SK-N-SH (cell line): Measurements from ENCODE around the gene CUX1. TPM values are rescaled to one million over a fixed set of nuclear protein-coding genes. Genes with fewer than 3 reads are reported as not detected.

Source experiments
- CTCF ChIA-PET: fragments of 300-600, 350-600 bp; formaldehyde crosslinking; extraction: SDS; loops from one replicate; lab custom pipeline; 2021; lab: Yijun Ruan, JAX
- POLR2A ChIA-PET: fragments of 350-600 bp; sonication (Branson Sonifier 250); formaldehyde crosslinking; extraction: SDS; loops from one replicate; lab custom pipeline; 2020; ENCODE audit warnings: antibody characterized with exemption, inconsistent platforms; lab: Yijun Ruan, JAX
- DNase-seq: peaks from one replicate; pipeline ENCODE4 v3.0.0; 2012
- H2AFZ ChIP-seq: fragments of 200-600 bp; sonication (generic); 2 replicates; pipeline ENCODE4 v1.8.1; 2016; ENCODE audit warnings: antibody characterized with exemption, mild to moderate bottlenecking, low read depth
- H3F3A ChIP-seq: fragments of 200-600 bp; sonication (generic); replicated peaks from 2 replicates; pipeline ENCODE3; 2016; ENCODE audit warnings: antibody characterized with exemption, mild to moderate bottlenecking; ENCODE audit not compliant: insufficient read depth
- H3K27ac ChIP-seq, 2 experiments: fragments of 200-500 bp in 1 of 2; fragments of 200-600 bp in 1 of 2; sonication (Bioruptor generic) in 1 of 2; sonication (generic), shearing (Covaris generic) in 1 of 2; 2 replicates each; pipeline versions ENCODE4 v1.5.1 to v1.6.1; 2014 to 2016; ENCODE audit warnings: low read depth in 2 of 2, inconsistent platforms in 1 of 2, low read length in 1 of 2, mild to moderate bottlenecking in 1 of 2, mixed read lengths in 1 of 2
- H3K27me3 ChIP-seq: fragments of 200-600 bp; sonication (generic), shearing (Covaris generic); 2 replicates; pipeline ENCODE4 v1.6.1; 2016; ENCODE audit warnings: mixed run types; ENCODE audit not compliant: insufficient read depth
- H3K36me3 ChIP-seq, 2 experiments: fragments of 200-500 bp in 1 of 2; fragments of 200-600 bp in 1 of 2; sonication (Bioruptor generic) in 1 of 2; sonication (generic) in 1 of 2; replicated peaks in 1 of 2; 2 replicates each; pipeline versions ENCODE3 to v1.5.1; 2014 to 2016; ENCODE audit warnings: low read length in 1 of 2, mild to moderate bottlenecking in 1 of 2; ENCODE audit not compliant: insufficient read depth in 2 of 2, control insufficient read depth in 1 of 2
- H3K4me1 ChIP-seq, 2 experiments: fragments of 200-500 bp in 1 of 2; fragments of 200-600 bp in 1 of 2; sonication (Bioruptor generic) in 1 of 2; sonication (generic), shearing (Covaris generic) in 1 of 2; 2 replicates each; pipeline versions ENCODE4 v1.5.1 to v1.6.1; 2014 to 2016; ENCODE audit warnings: low read depth in 1 of 2, low read length in 1 of 2, mixed run types in 1 of 2; ENCODE audit not compliant: insufficient read depth in 2 of 2, control insufficient read depth in 1 of 2
- H3K4me2 ChIP-seq: fragments of 200-600 bp; sonication (generic), shearing (Covaris generic); 2 replicates; pipeline ENCODE4 v1.6.1; 2017; ENCODE audit warnings: mixed run types
- H3K4me3 ChIP-seq, 2 experiments: fragments of 200-500 bp in 1 of 2; fragments of 200-600 bp in 1 of 2; sonication (Bioruptor generic) in 1 of 2; sonication (generic), shearing (Covaris generic) in 1 of 2; 2 replicates each; pipeline versions ENCODE4 v1.5.1 to v1.8.1; 2014 to 2016; ENCODE audit warnings: low read depth in 2 of 2, inconsistent platforms in 1 of 2, low read length in 1 of 2, mild to moderate bottlenecking in 1 of 2, mixed read lengths in 1 of 2, moderate library complexity in 1 of 2
- H3K79me2 ChIP-seq: fragments of 200-600 bp; sonication (generic); 2 replicates; pipeline ENCODE4 v1.8.1; 2017; ENCODE audit warnings: mild to moderate bottlenecking; ENCODE audit not compliant: insufficient read depth
- H3K9ac ChIP-seq: fragments of 200-600 bp; sonication (generic); 2 replicates; pipeline ENCODE4 v1.6.1; 2017; ENCODE audit warnings: mixed run types
- H3K9me2 ChIP-seq: fragments of 200-600 bp; sonication (generic); 2 replicates; pipeline ENCODE4 v1.6.1; 2017; ENCODE audit warnings: mixed run types
- H3K9me3 ChIP-seq: fragments of 200-600 bp; sonication (generic); 2 replicates; pipeline ENCODE4 v1.6.1; 2017; ENCODE audit warnings: mixed run types, mild to moderate bottlenecking, moderate library complexity
- H4K20me1 ChIP-seq: fragments of 200-600 bp; sonication (generic); 2 replicates; pipeline ENCODE4 v1.6.1; 2017; ENCODE audit warnings: mild to moderate bottlenecking, mixed run types; ENCODE audit not compliant: insufficient read depth
- EP300 ChIP-seq, 2 experiments: IDR thresholded peaks; 2 replicates each; pipeline versions ENCODE4 v1.4.0 to v1.6.1; 2012; ENCODE audit warnings: borderline replicate concordance in 1 of 2, low read depth in 1 of 2, low read length in 1 of 2
- EZH2phosphoT487 ChIP-seq: fragments of 200-600 bp; sonication (generic); IDR thresholded peaks from 2 replicates; pipeline ENCODE4 v1.6.1; 2017; ENCODE audit warnings: low read depth, mixed run types, mild to moderate bottlenecking, antibody characterized with exemption, moderate library complexity, borderline replicate concordance
- FOSL2 ChIP-seq: IDR thresholded peaks from 2 replicates; pipeline ENCODE4 v1.4.0; 2012; ENCODE audit warnings: low read depth, mild to moderate bottlenecking, moderate library complexity, borderline replicate concordance
- GATA2 ChIP-seq: sonication (generic); formaldehyde crosslinking; IDR thresholded peaks from 2 replicates; pipeline ENCODE4 v1.5.0; 2020; ENCODE audit warnings: mild to moderate bottlenecking, missing genetic modification reagents
- MEF2A ChIP-seq: IDR thresholded peaks from 2 replicates; pipeline ENCODE4 v1.4.0; 2012; ENCODE audit warnings: low read depth, borderline replicate concordance
- MXI1 ChIP-seq: IDR thresholded peaks from 2 replicates; pipeline ENCODE4 v1.6.1; 2012; ENCODE audit warnings: mild to moderate bottlenecking, low read depth, low read length, improper control_type of control experiment
- POLR2AphosphoS5 ChIP-seq: IDR thresholded peaks from 2 replicates; pipeline ENCODE4 v1.6.1; 2012; ENCODE audit warnings: low read depth, low read length
- RAD21 ChIP-seq: IDR thresholded peaks from 2 replicates; pipeline ENCODE4 v1.6.1; 2012; ENCODE audit warnings: mild to moderate bottlenecking, low read length
- SIN3A ChIP-seq: IDR thresholded peaks from 2 replicates; pipeline ENCODE4 v1.6.1; 2012; ENCODE audit warnings: low read depth, mild to moderate bottlenecking, low read length, moderate library complexity, borderline replicate concordance
- YY1 ChIP-seq: IDR thresholded peaks from 2 replicates; pipeline ENCODE4 v1.4.0; 2012; ENCODE audit warnings: low read depth, mild to moderate bottlenecking
- WGBS: methylation state at CpG from one replicate; pipeline ENCODE4 v1.1.6; 2017; ENCODE audit warnings: low lambda C conversion rate; 5-methylcytosine and 5-hydroxymethylcytosine counted together
- polyA plus RNA-seq, 3 experiments: library from polyadenylated mRNA; depleted of rRNA; stranded (reverse); fragments of >200 nt; gene quantifications; 2 replicates each; pipeline ENCODE4 v1.2.3, GENCODE V29; 2012
- TF ChIP-seq, protein P1 (sequence below): IDR thresholded peaks from 2 replicates; pipeline ENCODE4 v1.6.1; 2012; ENCODE audit warnings: mild to moderate bottlenecking, low read depth, low read length, moderate library complexity
- TF ChIP-seq, protein P2 (sequence below): fragments of 200-600 bp; sonication (generic); IDR thresholded peaks from 2 replicates; pipeline ENCODE4 v1.6.1; 2017; ENCODE audit warnings: antibody characterized with exemption, mild to moderate bottlenecking, moderate library complexity

CUX1 gene
- polyA plus RNA-seq, 1 of the 3 experiments (the other 2 are of a cell fraction), result 68.6 TPM

DNA sequence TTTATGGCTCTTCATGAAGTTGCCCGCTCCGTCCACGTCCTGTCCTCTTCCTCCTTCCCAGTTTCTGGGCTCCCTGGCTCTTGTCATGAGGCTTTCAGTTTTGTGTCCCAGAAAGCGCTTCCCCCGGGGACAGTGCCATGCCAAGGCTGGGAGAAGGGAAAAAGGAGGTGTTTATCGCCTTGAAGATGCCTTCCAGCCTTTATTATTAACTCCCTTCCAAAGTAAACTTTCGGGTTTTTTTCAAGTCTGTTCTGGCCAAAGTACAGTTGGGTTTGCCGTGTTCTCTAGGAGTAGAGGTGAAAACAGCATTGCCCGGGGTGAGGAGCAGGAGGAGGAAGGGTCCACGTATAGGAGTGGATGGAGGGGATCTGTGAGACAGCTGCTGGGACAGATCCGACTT is 117.2 kb downstream of the CUX1 start (continued):
- no peak for TF ChIP-seq EZH2phosphoT487
- no peak for TF ChIP-seq SIN3A
- TF ChIP-seq, all 33 proteins: peak for 0

DNA sequence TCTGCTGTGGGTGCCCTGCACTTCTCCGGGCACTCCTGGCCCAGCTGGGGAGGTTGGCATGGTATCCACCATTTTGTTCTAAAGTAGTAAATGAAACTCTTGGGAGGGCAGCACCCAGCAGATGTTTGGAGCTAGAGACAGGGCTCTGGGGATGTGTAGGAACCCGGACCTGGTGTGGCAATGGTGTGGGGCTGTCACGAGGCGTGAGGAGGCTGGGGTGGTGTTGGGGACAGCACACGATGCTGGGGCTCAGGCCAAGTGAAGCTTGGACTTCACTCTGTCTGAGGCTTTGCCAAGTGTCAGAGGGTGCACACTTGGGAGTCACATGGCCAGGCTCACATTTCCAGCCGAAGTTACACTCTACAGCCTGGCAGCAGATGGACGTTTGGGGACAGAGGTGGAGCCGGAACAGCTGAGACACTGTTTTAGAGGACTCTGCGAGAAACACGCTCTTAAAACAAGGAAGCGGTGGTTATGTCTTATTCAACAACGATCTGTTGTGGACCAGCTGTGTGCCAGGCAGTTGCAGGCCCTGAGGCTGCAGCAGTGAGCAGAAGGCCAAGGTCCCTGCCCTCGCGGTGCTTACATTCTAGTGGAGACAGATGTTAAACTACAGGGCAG is 118.2 kb downstream of the CUX1 start:
- Histone ChIP-seq H3K4me3 (no peak overlapping the region), H3K4me1 (peaks cover 0 to 10% of the 10 kb centered on the region in 2 experiments; a peak in 2 of 4 replicates), H3K9ac (no peak overlapping the region), H3K9me3 (no peaks in the 10 kb centered on the region), H3K36me3 (peaks cover 0 to under 1% of the 10 kb centered on the region in 2 experiments), H3F3A (peaks cover 1% of the 10 kb centered on the region), H3K9me2 (no peaks in the 10 kb centered on the region), H4K20me1 (no peaks in the 10 kb centered on the region), H3K27ac (no peak overlapping the region; a peak in 1 of 4 replicates), H3K27me3 (no peaks in the 10 kb centered on the region), H2AFZ (no peak overlapping the region), H3K79me2 (peaks cover 65% of the 10 kb centered on the region), H3K4me2 (no peak overlapping the region)
- POLR2A ChIA-PET, result no interaction called here
- 95% methylated on average over 14 of the region's 14 CpGs for WGBS
- CTCF ChIA-PET, result interaction anchor here (1.1 to 1.6 kb wide), 3 partner anchors 11 to 247 kb away, joined by 3 to 6 read pairs (median 4); no protein-coding TSS in a partner anchor
- DNase-seq, result no peak
- no peak for TF ChIP-seq RAD21
- TF ChIP-seq, protein P1, sequence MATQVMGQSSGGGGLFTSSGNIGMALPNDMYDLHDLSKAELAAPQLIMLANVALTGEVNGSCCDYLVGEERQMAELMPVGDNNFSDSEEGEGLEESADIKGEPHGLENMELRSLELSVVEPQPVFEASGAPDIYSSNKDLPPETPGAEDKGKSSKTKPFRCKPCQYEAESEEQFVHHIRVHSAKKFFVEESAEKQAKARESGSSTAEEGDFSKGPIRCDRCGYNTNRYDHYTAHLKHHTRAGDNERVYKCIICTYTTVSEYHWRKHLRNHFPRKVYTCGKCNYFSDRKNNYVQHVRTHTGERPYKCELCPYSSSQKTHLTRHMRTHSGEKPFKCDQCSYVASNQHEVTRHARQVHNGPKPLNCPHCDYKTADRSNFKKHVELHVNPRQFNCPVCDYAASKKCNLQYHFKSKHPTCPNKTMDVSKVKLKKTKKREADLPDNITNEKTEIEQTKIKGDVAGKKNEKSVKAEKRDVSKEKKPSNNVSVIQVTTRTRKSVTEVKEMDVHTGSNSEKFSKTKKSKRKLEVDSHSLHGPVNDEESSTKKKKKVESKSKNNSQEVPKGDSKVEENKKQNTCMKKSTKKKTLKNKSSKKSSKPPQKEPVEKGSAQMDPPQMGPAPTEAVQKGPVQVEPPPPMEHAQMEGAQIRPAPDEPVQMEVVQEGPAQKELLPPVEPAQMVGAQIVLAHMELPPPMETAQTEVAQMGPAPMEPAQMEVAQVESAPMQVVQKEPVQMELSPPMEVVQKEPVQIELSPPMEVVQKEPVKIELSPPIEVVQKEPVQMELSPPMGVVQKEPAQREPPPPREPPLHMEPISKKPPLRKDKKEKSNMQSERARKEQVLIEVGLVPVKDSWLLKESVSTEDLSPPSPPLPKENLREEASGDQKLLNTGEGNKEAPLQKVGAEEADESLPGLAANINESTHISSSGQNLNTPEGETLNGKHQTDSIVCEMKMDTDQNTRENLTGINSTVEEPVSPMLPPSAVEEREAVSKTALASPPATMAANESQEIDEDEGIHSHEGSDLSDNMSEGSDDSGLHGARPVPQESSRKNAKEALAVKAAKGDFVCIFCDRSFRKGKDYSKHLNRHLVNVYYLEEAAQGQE, result no peak
- no peak for TF ChIP-seq EP300 (IDR thresholded peaks at IDR 0.05; ENCODE audit: borderline replicate concordance in 1 of 2, low read depth in 1 of 2, low read length in 1 of 2)
- no peak for TF ChIP-seq MXI1
- TF ChIP-seq, protein P2, sequence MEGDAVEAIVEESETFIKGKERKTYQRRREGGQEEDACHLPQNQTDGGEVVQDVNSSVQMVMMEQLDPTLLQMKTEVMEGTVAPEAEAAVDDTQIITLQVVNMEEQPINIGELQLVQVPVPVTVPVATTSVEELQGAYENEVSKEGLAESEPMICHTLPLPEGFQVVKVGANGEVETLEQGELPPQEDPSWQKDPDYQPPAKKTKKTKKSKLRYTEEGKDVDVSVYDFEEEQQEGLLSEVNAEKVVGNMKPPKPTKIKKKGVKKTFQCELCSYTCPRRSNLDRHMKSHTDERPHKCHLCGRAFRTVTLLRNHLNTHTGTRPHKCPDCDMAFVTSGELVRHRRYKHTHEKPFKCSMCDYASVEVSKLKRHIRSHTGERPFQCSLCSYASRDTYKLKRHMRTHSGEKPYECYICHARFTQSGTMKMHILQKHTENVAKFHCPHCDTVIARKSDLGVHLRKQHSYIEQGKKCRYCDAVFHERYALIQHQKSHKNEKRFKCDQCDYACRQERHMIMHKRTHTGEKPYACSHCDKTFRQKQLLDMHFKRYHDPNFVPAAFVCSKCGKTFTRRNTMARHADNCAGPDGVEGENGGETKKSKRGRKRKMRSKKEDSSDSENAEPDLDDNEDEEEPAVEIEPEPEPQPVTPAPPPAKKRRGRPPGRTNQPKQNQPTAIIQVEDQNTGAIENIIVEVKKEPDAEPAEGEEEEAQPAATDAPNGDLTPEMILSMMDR, result no peak
- TF ChIP-seq MEF2A, result no peak
- no peak for TF ChIP-seq YY1
- no peak for TF ChIP-seq GATA2 (CRISPR knock-in tag)
- no peak for TF ChIP-seq FOSL2
- no peak for TF ChIP-seq POLR2AphosphoS5
